Chondrocyte (in vitro differentiated cells): ENCODE measurements around the gene SLC35F1. TPM values are rescaled to one million over a fixed set of nuclear protein-coding genes. Genes with fewer than 3 reads are reported as not detected.

Experiments used
- DNase-seq: peaks from one replicate; pipeline ENCODE4 v3.0.0; 2021; ENCODE audit warnings: mixed read lengths, low spot score
- H3K27ac Mint-ChIP-seq: one replicate; pipeline ENCODE4 v1.8.0; 2021; ENCODE audit warnings: mild to moderate bottlenecking, moderate library complexity, mixed read lengths; ENCODE audit not compliant: unreplicated experiment
- H3K27me3 Mint-ChIP-seq: 2 replicates; pipeline ENCODE4 v1.8.0; 2021; ENCODE audit warnings: low read depth, mixed read lengths
- H3K36me3 Mint-ChIP-seq: 2 replicates; pipeline ENCODE4 v1.8.0; 2021; ENCODE audit warnings: low read depth, mixed read lengths
- H3K4me1 Mint-ChIP-seq: 2 replicates; pipeline ENCODE4 v1.8.0; 2021; ENCODE audit warnings: low read depth, mild to moderate bottlenecking, mixed read lengths
- H3K4me3 Mint-ChIP-seq: one replicate; pipeline ENCODE4 v1.8.0; 2021; ENCODE audit warnings: mild to moderate bottlenecking, moderate library complexity, mixed read lengths; ENCODE audit not compliant: unreplicated experiment
- H3K9me3 Mint-ChIP-seq: 2 replicates; pipeline ENCODE4 v1.8.0; 2021; ENCODE audit warnings: low read depth, mixed read lengths
- CTCF ChIP-seq: fragments of 200-600 bp; sonication (generic); IDR thresholded peaks from 2 replicates; pipeline ENCODE4 v1.5.0; 2021; ENCODE audit warnings: antibody characterized with exemption, mild to moderate bottlenecking, moderate library complexity
- total RNA-seq: library from RNA; stranded (reverse); gene quantifications from 3 replicates; pipeline ENCODE4 v1.2.1, GENCODE V29; 2021

SLC35F1 gene
- total RNA-seq, 1 donor from 2014 or later, result not detected

- H3K36me3 Mint-ChIP-seq, result no peaks in the 10 kb centered on the region
These were observed 342.6 kb downstream of the SLC35F1 start for GRCh38 chr6:118249680-118250079.

GRCh38 chr6:118252474-118252873 lies 345.4 kb downstream of the SLC35F1 start:
- no peak for TF ChIP-seq CTCF
- Mint-ChIP-seq H3K36me3 (no peaks in the 10 kb centered on the region), H3K27ac (no peak overlapping the region), H3K4me3 (no peak overlapping the region), H3K27me3 (peaks cover 3% of the 10 kb centered on the region), H3K4me1 (peaks cover 8% of the 10 kb centered on the region), H3K9me3 (peaks cover 3% of the 10 kb centered on the region)
- DNase-seq, result no peak

More at GRCh38 chr6:118249680-118250079, 342.6 kb downstream of the SLC35F1 start:
- peaks cover 3% of the 10 kb centered on the region for H3K9me3 Mint-ChIP-seq
- H3K4me3 Mint-ChIP-seq, result no peak overlapping the region
- peaks cover 8% of the 10 kb centered on the region for H3K4me1 Mint-ChIP-seq
- no peak for TF ChIP-seq CTCF
- no peak for DNase-seq
- peak overlapping the region; percentile 20 for H3K27ac Mint-ChIP-seq
- H3K27me3 Mint-ChIP-seq, result no peaks in the 10 kb centered on the region

- no peak for TF ChIP-seq CTCF
- peaks cover 8% of the 10 kb centered on the region for H3K4me1 Mint-ChIP-seq
- peaks cover 3% of the 10 kb centered on the region for H3K27me3 Mint-ChIP-seq
- no peak overlapping the region for H3K27ac Mint-ChIP-seq
- no peaks in the 10 kb centered on the region for H3K36me3 Mint-ChIP-seq
- no peak overlapping the region for H3K4me3 Mint-ChIP-seq
- no peaks in the 10 kb centered on the region for H3K9me3 Mint-ChIP-seq
- DNase-seq, result no peak
These were observed 346.7 kb downstream of the SLC35F1 start for GRCh38 chr6:118253741-118254140.

- Mint-ChIP-seq H3K27me3 (no peaks in the 10 kb centered on the region), H3K36me3 (no peaks in the 10 kb centered on the region), H3K27ac (no peak overlapping the region), H3K4me1 (no peaks in the 10 kb centered on the region), H3K4me3 (no peak overlapping the region), H3K9me3 (peaks cover 5% of the 10 kb centered on the region)
- no peak for TF ChIP-seq CTCF
- no peak for DNase-seq
These were observed 353.8 kb downstream of the SLC35F1 start for GRCh38 chr6:118260833-118261232.

GRCh38 chr6:118263921-118264486 lies 356.9 kb downstream of the SLC35F1 start:
- no peaks in the 10 kb centered on the region for H3K4me1 Mint-ChIP-seq
- no peak for DNase-seq
- H3K27me3 Mint-ChIP-seq, result no peaks in the 10 kb centered on the region
- no peaks in the 10 kb centered on the region for H3K36me3 Mint-ChIP-seq
- H3K9me3 Mint-ChIP-seq, result peaks cover 5% of the 10 kb centered on the region
- peak; percentile 87 for TF ChIP-seq CTCF
- H3K27ac Mint-ChIP-seq, result no peak overlapping the region
- no peak overlapping the region for H3K4me3 Mint-ChIP-seq
